PFSK-1 (cell line): ENCODE measurements around the gene TLNRD1.

Source experiments
- POLR2AphosphoS5 ChIP-seq: IDR thresholded peaks from 2 replicates; pipeline ENCODE4 v1.6.1; 2012; ENCODE audit warnings: low read depth, mild to moderate bottlenecking, control low read depth, low read length, moderate library complexity
- REST ChIP-seq, 2 experiments: IDR thresholded peaks; 2 replicates each; pipeline versions ENCODE4 v1.6.1 to v1.8.0; 2011 to 2012; ENCODE audit warnings: low read depth in 2 of 2, low read length in 2 of 2, control low read depth in 1 of 2, inconsistent platforms in 1 of 2, mild to moderate bottlenecking in 1 of 2, moderate library complexity in 1 of 2; ENCODE audit not compliant: insufficient read depth in 1 of 2
- SIN3A ChIP-seq: IDR thresholded peaks from 2 replicates; pipeline ENCODE4 v1.6.1; 2012; ENCODE audit warnings: mild to moderate bottlenecking, low read length, moderate library complexity, borderline replicate concordance; ENCODE audit not compliant: insufficient read depth
- TAF1 ChIP-seq: IDR thresholded peaks from 2 replicates; pipeline ENCODE4 v1.6.1; 2012; ENCODE audit warnings: low read length, control low read depth, borderline replicate concordance; ENCODE audit not compliant: insufficient read depth

GRCh38 chr15:80982205-80982604, 18.5 kb upstream of the TLNRD1 start:
- TF ChIP-seq REST (IDR thresholded peaks at IDR 0.05; ENCODE audit: insufficient read depth in 1 of 2, low read depth in 2 of 2, low read length in 2 of 2) (no peak), POLR2AphosphoS5 (no peak), TAF1 (no peak), SIN3A (no peak)
